ENCODE data around the gene CBR4.

Gene CBR4

GRCh38 chr4:169032883-169033645, 23.0 kb upstream of the CBR4 start:
- no peak for DNase-seq

- DNase-seq = no peak
Measured at GRCh38 chr4:169032194-169032593, 22.1 kb upstream of the CBR4 start.

- DNase-seq = no peak
Measured at GRCh38 chr4:169031392-169031791, 21.3 kb upstream of the CBR4 start.

GRCh38 chr4:169030562-169030982, 20.5 kb upstream of the CBR4 start:
- DNase-seq = no peak

GRCh38 chr4:169029947-169030346, 19.9 kb upstream of the CBR4 start:
- DNase-seq = no peak

DNA sequence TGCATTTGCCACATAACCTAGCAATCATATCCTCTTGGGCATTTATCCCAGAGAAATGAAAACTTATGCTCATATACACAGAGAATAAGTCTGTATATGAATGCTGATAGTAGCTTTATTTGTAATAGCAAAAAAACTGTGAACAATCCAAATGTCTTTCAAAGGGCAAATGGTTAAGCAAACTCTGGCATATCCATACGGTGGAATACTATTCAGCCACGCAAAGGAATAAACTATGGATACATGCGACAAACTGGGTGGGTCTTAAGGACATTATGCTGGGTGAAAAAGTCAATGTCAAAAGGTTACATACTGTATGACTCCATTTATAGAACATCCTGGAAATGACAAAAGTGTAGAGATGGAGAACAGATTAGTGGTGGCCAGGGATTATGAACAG, 17.6 kb upstream of the CBR4 start:
- no peak for DNase-seq

- no peak for DNase-seq
Measured at GRCh38 chr4:169025184-169025583, 15.1 kb upstream of the CBR4 start.

GRCh38 chr4:169024762-169025161, 14.7 kb upstream of the CBR4 start:
- no peak for DNase-seq

GRCh38 chr4:169018406-169018805, 8.4 kb upstream of the CBR4 start:
- no peak for DNase-seq

GRCh38 chr4:169017971-169018370, 7.9 kb upstream of the CBR4 start:
- DNase-seq = no peak

DNA sequence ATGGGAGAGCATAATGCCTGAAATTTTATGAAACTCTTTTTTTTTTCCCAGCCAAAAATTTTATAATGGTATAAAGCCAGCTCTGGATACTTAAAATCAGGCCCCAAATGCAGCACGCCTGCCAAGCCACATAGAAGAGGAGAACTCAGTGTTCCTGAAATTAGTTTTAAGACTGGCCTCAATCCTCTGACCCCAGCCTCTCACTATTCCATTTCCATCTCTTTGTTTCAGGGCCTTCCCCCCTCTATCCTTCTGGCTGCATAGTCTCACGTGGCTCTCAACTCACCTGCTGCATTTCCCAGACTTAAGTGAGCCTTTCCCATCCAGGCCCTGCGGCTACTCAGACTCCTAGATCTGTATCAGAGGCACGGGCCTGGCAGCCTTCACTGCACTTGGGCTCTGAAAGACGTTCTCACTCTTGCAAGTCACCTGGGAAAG, 5.2 kb upstream of the CBR4 start:
- DNase-seq = no peak

DNA sequence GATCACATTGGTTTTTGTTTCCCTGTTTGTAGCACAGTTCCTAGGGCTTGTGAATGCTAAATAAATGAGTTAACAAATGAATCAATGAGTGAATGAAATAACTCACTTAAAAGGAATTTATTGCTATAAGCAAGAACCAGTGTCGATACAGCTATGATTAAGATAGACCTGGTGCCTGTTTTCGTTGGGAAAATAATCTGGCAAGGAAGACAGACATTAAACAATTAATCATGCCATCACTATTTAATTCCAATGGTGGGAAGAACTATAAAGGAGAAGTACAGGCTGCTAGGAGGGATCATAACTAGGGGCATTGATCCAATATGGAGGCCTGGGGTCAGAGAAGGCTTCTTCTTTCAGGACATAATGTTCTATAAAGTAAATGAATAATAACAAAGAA, 4.5 kb upstream of the CBR4 start:
- DNase-seq = no peak

GRCh38 chr4:169013396-169013795, 3.3 kb upstream of the CBR4 start:
- no peak for DNase-seq

DNA sequence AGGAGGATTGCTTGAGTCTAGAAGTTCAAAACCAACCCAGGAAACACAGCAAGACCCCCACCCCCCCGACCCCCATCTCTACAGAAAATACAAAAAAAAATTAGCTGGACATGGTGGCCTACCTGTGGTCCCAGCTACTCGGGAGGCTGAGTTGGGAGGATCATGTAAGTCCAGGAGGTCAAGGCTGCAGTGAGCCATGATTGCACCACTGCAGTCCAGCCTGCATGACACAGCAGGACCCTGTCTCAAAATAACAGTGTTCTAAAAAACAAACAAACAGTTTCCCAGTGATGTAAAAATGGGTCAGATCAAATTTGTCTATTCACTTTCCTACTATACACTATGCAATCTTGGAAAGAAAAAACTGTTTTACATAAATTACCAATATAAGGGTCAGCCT, 2.0 kb upstream of the CBR4 start:
- no peak for DNase-seq

DNA sequence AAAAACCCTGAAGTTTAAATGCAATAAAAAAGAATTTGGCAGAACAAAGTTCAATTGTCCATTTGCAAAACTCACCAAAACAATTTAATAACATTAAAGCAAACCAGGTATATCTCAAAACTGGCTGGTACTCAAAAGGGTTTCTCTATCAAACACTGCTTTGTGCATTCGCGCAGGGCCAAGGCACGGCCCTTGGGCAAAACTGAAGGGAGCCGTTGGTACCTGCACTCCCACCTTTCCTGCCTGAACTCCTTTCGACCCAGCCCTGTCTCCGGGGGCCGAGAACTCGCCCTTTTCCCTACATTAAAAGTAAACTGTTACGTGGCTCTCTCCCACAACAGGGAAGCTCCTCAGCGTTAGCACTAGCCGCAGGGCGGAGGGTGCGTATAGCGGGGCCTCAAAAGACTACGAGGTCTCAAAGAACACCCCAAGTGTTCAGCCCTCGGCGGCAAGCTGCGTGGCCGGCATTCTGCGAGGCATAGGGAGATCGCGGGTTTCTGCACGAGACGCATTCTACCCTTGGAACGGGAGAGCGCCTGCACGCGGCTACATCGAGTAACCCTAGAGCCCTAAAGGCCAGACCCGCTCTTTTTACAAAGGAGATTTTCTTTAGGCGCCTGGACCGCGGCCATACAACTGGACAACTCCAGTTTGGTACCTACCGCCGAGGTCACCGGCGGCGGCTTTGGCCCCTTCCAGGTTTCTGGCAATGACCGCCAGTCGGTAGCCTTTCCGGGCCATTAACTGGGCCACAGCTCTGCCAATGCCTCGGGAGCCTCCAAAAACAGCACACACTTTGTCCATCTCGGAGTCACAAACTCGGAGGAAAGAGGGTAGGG, 550 bp downstream of the CBR4 start:
- DNase-seq = no peak

DNA sequence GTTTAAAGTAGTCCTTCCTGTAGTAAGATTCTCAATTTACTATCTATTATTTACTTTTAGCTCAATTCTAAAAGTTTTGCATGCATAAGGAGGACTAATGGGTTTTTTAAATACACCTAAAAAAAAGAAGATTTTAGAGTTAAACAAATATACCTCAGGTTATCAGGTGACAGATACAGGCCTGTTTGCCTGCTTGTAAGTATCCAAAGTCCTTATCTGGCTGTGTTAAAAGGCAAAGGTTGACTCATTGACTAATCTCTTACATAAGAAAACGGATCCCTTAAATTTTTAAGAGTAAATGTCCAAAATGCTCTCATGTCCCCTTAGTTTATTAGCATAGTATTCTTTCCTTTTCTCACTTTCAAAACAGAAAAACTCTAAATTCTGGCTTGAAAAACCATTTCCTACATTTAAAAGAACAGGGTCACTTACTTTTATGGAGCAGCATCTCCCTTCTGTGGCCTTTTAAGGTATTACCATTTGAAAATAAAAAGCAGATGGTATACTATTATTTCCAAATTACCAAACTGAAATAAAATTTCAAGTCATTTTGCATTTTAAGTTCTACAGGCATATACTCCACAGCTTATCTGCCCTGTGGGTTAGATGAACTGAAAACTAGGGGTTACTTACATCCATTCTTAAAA, 4.5 kb downstream of the CBR4 start:
- DNase-seq = no peak

- DNase-seq = no peak
Measured at GRCh38 chr4:169000315-169000714, 9.7 kb downstream of the CBR4 start.

- no peak for DNase-seq
Measured at GRCh38 chr4:168999809-169000208, 10.2 kb downstream of the CBR4 start.

DNA sequence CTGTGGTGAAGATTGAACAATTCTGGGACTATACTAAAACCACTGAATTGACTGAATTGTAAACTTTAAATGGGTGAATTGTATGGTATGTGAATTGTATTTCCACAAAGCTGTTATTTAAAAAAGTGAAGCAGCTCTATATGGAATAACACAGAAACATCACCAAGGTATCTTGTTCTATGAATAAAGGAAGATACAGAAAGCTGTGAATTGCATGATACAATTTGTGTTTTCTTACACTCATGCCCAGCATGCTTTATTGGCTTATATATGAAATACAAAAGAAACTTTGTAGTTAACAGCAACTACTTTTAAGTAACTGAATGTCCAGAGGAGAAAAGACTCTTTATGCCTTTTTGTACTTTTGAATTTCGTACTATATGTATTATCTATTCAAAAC, 11.5 kb downstream of the CBR4 start:
- no peak for DNase-seq

DNA sequence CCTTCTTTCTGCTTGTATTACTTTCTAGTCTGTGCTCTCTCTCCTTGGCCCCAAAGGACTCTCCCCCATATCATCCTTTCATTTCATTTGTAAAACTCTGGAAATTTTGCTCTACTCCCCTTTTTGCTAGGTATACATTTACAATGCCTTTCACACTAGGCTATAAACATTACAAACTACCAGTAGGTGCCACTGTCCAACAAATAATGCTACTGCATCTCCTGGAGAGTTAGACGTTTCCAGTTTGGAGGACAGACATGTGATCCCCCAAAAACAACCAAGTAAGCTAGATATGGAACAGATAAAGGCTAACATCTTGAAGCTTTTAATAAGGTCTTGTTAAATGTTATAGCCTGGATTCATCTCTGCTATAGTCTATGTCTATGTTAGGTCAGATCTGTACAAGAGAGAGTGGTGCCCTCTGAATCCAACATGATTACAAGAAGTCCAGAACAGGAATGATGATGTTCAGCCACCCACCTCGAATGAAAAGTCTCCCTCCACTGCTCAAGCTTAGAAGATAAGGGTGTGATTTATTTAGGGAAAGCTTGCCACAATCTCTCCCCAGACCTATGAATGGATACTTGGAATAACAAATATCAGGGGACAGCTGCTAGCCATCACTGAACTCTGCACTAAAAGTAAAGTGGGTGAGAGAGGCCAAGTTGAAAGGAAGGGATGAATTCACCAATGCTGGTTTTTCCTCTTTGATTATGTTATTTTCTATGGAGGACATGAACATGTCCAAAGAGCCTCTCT, 14.3 kb downstream of the CBR4 start:
- no peak for DNase-seq

DNA sequence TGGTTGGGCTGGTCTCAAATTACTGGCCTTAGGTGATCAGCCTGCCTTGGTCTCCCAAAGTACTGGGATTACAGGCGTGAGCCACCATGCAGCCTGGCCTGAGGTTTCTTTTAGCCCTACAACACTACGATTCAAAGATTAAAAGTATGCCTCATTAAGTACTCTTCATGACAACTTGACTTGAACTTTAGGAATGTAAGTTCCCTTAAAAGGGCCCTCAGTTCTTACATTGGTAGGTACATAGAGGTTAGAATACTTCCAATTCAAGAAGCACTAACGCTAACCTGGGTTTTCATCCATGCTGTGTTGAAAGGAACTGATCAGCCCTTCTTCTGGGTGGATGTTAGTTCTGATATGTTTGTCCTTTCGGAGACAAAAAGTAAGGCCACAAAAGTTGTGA, 15.1 kb downstream of the CBR4 start:
- DNase-seq = no peak

GRCh38 chr4:168993714-168994510, 16.1 kb downstream of the CBR4 start:
- no peak for DNase-seq
